Amygdala (tissue), 56 donors: Measurements from ENCODE around the gene TMEM11.
A peak's percentile ranks its signal among the peaks of the same experiment; 100 is the strongest.

ENCODE experiments used
- DNase-seq, 56 donors: peaks; one replicate each; lab custom pipeline; 2025; lab: John Stamatoyannopoulos, UW

The TMEM11 gene

GRCh38 chr17:21186399-21187187, 27.4 kb downstream of the TMEM11 start:
- DNase-seq: no peak

- no peak for DNase-seq
Measured at GRCh38 chr17:21185061-21185460, 28.9 kb downstream of the TMEM11 start.

GRCh38 chr17:21184570-21184969, 29.4 kb downstream of the TMEM11 start:
- DNase-seq: no peak

GRCh38 chr17:21183468-21183867, 30.5 kb downstream of the TMEM11 start:
- no peak for DNase-seq

GRCh38 chr17:21177854-21178600, 35.9 kb downstream of the TMEM11 start:
- DNase-seq: no peak

- DNase-seq: no peak
Measured at GRCh38 chr17:21177401-21177800, 36.6 kb downstream of the TMEM11 start.

- DNase-seq: no peak
Measured at GRCh38 chr17:21176773-21177395, 37.1 kb downstream of the TMEM11 start.

GRCh38 chr17:21174713-21175112, 39.2 kb downstream of the TMEM11 start:
- no peak for DNase-seq

- DNase-seq: no peak
Measured at GRCh38 chr17:21174186-21174585, 39.8 kb downstream of the TMEM11 start.

- DNase-seq: no peak
Measured at GRCh38 chr17:21173543-21173942, 40.4 kb downstream of the TMEM11 start.

- no peak for DNase-seq
Measured at GRCh38 chr17:21172846-21173245, 41.1 kb downstream of the TMEM11 start.

GRCh38 chr17:21171970-21172510, 41.9 kb downstream of the TMEM11 start:
- DNase-seq: no peak

GRCh38 chr17:21171309-21171922, 42.5 kb downstream of the TMEM11 start:
- DNase-seq: no peak

- peak in 2 of 56 donors; percentile 20 to 24 for DNase-seq
Measured at GRCh38 chr17:21170809-21171208, 43.2 kb downstream of the TMEM11 start.

GRCh38 chr17:21169496-21169895, 44.5 kb downstream of the TMEM11 start:
- DNase-seq: no peak

- DNase-seq: no peak
Measured at GRCh38 chr17:21168555-21168865, 45.5 kb downstream of the TMEM11 start.

GRCh38 chr17:21167303-21167702, 46.7 kb downstream of the TMEM11 start:
- DNase-seq: no peak

- no peak for DNase-seq
Measured at GRCh38 chr17:21166595-21167210, 47.3 kb downstream of the TMEM11 start.

GRCh38 chr17:21165922-21166594, 47.9 kb downstream of the TMEM11 start:
- DNase-seq: peak in 1 of 56 donors; percentile 5

GRCh38 chr17:21164620-21165019, 49.3 kb downstream of the TMEM11 start:
- DNase-seq: no peak
